Stimulated activated CD4-positive, alpha-beta T cell treated with anti-CD3 and anti-CD28 coated beads, Interleukin-2, amount 100 ng/mL, for 24 hours (primary cell): ENCODE data around the gene SMOC2.

ENCODE experiments used
- DNase-seq, 2 donors: peaks; one replicate each; pipeline ENCODE4 v3.0.0-alpha.2; 2020

SMOC2 gene

DNA sequence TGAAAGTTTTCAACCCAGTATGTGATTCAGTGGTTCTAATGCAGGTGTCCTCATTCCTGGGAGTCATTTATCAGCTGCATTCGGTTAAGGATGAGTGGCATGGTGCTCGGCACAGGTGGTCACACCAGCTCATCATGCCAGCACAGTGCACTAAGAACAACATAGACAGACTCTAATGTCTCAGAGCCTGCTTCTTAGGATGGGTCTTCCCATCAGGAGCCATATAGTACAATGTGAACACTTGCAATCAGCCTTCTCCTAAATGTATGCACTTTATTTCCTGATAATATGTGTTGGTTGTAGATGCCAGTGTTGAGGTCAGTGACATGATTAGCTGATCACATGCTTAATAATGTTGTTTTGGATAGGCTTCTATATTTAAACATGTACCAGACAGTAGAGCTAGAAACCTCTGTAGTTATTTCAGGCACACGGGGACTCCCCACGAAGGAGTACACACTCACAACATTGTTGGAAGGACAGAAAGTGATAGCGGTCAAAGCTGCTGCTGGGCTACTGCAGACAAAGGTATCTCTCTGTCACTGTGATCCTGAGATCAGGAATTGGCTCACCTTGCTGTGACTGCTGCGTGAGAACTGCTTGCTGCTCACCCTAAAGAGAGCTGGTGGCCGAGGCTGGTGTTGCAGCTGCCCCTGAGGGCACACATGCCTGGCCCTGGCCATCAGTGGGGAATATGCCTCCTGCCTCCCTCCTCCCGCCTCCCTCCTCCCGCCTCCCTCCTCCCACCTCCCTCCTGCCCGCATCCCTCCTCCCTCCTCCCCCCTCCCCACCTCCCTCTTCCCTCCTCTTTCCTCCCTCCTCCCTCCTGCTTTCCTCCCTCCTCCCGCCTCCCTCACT is 195.4 kb downstream of the SMOC2 start:
- no peak for DNase-seq

DNA sequence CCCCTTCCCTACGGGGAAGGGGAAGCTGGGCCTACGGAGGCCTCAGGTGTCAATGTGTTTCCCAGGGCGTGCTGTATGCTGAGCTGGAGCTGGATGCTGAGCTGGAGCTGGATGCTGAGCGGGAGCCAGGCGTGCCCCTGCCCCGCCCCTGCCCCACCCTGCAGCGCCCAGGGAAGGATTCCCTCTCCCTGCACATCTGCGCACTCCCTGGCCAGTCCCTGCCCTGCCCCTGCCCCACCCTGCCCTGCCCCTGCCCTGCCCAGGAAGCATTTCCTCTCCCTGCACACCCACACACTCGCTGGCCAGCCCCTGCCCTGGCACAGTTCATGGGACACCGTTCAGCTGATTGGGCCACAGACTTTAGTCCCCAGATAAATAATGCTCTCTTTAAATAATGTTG is 196.8 kb downstream of the SMOC2 start:
- no peak for DNase-seq

DNA sequence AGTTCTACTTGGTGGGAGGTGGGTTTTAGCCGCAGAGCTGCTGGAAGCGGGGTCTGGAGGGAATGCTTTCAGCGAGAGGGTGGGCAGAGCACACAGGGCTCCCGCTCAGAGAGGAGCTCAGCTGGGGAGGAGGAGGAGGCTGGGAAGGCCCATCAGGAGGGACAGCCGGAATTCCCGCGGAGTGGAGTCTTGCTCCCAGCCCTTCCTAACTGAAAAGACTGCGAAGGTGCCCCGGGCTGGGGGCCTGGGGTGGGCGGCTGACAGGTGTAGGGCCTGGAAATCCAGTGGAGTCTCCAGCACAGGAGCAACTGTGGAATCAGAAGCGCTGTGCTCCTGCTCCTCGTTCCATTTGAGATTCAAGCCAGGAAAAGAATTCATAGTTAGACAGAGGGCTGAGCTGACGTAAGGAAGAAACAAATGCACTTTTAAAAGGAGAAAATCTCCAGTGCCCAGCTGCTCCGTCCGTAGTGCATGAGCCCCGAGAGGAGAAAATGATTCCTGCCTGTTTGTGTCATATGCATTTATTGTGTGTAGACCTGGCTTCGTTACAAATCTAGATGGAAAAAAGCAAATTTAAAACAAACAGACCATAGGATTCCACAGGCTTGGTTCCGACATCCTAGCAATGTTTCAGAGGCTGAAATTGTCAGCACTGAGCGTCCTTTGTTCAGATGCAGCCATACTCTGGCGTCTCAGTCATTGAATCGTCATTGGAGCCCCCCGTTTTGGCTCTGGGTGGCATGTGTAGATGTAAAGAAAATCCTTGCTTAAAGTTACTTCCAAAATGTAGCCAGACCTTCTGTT is 197.7 kb downstream of the SMOC2 start:
- DNase-seq = no peak

DNA sequence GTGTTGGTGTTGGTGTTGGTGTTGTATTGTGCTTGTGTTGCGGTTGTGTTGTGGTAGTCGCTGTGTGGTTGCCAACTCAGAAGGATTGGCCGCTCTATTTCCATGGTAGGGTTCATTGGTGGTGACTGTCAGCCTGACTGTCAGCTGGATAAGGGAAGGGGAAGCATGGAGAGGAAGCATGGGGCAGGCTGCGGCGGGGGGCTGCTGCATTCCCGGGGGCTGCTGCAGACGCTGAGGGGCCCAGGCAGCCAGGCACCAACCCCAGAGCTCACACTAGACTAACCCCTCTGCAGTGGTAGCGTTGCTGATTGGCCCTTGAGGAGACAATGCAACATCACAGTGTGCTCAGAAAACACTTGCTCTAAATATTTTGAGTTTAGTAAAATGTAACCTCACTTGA is 199.2 kb downstream of the SMOC2 start:
- no peak for DNase-seq

DNA sequence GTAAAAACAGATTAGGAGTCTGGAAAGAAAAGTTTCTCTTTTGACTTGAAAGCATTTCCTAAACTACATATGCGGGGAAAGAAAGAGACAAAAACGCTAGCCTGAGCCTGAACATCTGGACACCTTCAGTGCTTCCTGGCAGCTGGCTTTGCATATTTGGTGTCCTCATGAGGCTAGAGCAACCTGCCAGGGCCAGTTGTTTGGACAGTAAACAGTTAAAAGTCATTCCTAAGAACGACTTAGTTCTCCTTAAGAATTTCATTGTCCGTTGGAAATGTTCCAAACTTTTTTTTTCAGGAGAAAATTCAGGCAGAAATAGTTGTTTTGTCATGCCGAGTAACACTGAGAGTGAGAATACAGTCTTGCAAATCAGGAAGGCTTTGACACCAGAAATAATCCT is 199.8 kb downstream of the SMOC2 start:
- DNase-seq = no peak

DNA sequence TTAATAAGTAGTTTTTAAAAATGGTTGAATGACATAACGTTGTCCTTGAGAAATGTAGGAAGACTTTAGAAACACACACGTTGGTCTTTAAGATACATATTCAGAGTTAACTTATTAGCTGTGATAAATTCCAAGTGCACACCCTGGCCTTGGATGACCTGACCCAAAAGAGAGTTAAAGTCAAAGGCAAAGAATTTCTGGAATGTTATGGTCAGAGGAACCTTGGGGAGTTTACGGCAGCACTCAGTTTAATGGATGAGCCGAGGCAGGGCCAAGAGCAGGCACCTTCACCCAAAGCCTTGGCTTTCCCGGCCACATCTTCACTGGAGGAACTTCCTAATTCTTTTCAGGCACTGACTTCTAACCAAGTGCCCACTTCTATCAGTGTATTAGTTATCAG is 200.5 kb downstream of the SMOC2 start:
- DNase-seq = no peak

DNA sequence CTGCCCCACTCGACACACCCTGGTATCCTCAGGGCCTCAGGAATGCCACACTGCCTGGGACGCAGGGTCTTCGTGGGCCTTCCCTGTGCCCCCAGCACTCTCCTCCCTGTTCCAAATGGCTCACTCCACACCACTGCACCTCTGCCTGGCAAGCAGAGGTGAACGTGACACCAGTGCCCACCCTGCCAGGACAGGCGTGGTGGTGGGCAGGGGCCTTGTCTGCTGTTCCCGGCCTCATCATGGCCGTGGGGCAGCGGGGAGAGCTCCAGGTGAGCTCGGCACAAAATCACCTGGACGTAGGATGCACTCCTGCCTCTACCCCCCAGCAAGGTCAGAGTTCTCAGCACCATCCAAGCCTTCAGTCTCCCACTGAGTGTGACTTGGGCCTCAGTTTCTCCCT is 202.4 kb downstream of the SMOC2 start:
- no peak for DNase-seq

DNA sequence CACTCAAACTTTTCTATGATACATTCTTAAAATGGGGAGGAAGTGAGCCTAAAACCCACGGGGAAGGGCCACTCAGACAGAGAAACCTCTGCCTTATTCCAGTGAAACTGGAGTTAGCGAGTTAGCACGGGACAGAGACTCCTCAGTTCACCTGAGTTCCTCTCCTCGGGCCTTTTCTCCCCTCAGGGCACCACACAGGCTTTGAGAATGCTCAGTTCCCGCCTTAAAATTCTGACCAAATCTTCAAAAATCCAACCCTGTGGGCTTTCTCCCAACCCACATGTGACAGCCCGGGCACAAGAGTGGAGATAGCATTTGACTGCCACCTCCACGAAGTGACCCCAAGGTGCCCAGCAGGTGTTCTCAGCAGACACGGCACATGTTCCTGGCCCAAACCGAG is 204.3 kb downstream of the SMOC2 start:
- no peak for DNase-seq

DNA sequence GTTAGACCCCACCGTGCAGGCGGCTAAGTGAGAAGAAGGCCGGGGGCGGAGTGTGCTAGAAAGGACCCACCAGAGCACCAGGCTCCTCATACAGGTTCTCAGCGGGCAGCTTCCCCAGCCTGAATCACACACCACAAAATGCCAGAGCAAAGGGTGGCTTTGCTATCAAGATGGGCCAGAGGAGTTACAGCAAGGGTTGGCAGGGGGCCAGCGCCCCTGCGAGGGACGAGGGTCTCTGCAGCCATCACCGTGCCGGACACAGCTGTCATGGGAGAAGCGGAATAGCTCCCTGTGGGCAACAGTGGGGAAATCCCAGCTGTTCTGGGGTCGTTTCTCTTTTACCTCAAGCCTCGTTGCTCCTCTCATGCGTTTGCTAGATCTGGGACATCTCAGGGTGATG is 206.3 kb downstream of the SMOC2 start:
- no peak for DNase-seq

DNA sequence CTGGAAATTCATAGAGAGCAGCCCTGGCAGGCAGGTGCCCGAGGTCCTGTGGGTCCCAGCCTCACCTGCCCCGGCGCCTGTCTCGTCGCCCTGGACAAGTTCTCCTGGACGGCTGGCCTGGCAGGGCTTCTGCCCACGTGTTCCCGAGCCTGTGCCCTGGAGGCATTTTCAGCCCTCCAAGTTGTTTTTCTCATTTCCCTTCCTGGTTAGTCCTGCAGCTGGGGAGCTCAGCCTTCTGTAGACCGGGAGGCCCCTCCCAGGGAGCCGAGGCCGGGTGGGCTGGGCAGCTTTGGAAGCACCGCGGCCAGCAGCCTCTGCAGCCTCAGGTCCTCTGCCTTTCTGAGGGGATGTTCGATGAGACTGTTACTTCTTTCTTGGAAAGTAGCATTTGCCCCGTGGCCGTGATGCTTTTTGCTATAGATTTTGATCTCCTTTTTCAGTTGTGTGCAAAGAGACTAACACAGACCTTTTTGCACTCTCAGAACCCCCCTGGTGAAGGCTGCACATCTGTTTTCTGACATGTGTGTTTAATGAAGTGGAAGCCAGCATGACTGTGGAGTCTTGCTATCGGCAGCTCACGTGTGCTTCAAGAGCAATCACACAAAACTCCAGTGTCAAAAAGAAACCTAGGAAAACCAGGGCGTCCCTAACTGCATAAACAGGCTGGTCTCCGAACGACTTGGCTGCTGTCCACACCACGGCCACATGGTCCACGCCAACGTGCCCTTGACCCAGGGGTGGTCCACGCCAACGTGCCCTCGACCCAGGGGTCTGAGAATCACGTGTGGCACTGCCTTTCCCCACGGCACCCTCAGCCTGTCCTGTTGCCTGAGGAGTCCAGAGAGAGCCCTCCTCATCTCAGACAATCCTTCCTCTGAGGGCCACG is 207.5 kb downstream of the SMOC2 start:
- DNase-seq = no peak

DNA sequence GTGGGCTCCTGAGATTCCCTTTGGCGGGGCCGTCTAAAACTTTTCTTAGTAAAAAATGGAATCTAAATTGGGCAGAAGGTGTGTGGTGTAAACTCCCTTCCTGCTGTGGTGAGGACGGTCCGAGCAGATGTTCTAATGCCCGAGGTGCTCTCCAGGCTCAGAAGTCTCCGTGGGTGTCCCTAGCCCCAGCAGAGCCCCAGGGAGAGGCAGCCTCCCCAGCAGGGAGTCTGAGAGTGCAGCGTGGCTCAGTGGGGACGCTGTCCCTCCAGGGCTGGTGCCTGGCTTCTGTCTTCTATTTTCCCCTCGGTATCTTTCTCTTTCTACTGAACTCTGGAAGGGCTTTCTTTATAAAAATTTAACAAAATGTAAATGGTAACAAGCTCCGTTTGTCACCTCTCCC is 208.2 kb downstream of the SMOC2 start:
- no peak for DNase-seq

DNA sequence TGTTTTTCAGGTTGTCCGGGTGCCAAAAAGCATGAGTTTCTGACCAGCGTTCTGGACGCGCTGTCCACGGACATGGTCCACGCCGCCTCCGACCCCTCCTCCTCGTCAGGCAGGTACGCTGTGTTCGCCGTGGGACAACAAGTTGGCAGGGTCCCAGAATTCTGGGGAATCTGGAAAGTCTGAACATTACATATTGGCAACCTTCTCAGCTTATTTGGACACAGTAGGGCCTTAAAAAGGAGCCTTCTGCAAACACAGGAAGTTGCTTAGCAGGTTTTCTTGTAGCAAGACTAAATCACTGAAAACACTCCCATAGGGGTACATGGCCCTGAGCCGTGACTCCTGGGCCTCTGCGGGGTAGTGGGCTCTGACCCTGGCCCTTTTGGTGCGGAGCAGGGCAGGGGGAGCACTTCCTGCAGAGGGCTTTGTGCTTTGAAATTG is 209.7 kb downstream of the SMOC2 start:
- no peak for DNase-seq

DNA sequence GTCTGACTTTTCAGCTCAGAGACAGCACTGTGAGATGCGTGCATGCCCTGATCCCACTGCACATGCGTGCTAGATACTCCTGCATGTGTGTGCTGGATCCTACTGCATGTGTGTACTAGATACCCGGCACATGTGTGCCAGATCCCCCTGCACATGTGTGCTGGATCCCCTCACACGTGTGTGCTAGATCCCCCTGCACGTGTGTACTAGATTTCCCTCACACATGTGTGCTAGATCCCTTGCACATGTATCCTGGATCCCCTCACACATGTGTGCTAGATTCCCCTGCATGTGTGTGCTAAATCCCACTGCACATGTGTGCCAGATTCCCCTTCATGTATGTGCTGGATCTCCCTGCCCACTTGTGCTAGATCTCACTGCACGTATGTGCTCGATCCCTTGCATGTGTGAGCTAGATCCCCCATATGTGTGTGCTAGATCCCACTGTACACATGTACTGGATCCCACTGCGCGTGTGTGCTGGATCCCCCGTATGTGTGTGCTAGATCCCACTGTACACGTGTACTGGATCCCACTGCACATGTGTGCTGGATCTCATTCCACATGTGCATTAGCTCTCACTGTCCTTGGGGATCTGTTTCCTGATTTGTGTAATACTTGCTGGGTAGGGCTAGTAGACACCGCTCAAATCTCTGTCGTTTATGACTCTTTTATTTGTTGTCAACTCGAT is 214.6 kb downstream of the SMOC2 start:
- no peak for DNase-seq

DNA sequence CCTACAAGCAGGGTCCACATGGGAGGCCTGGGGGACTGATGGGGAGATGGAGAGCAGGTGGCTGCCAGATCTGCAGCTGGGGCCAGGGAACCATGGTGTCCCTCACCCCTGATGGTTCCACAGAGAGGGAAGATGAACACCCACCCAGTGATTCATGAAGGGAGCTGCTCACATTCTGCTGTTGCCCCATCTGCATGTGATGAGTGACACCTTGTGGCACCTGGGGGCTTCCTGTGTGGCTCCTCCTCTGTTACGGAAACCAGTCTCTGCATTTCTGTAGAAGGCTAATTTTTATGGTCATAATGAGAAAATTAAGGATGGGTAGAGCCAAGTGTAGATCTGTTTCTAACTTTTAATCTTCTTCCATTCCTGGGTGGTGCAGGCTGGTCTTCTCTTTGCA is 217.1 kb downstream of the SMOC2 start:
- no peak for DNase-seq

DNA sequence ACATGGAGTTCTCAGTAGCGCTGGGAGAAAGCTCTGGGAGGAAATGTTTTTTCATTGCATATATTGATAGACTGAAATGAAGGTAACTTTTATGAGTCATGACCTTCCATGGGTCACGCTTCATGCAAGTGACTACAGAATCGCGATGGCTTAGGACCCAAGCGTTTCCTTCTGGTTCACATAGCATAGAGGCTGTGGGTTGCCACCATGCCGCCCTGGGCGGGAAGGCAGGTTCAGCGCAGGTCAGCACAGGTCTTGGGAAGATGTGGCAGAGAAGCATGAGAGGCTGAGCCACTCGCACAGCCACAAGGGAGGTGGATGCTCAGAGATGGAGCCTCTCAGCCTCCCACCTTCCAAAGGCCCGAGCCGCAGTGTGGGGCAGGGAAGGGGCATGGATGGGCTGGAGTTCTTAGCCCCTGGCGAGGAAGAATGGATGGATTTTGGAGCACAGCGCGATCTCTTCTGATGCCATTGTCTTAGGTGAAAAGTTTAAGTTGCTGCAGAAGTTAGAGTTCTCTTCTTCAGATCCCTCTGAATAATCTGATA is 219.5 kb downstream of the SMOC2 start:
- DNase-seq = no peak

DNA sequence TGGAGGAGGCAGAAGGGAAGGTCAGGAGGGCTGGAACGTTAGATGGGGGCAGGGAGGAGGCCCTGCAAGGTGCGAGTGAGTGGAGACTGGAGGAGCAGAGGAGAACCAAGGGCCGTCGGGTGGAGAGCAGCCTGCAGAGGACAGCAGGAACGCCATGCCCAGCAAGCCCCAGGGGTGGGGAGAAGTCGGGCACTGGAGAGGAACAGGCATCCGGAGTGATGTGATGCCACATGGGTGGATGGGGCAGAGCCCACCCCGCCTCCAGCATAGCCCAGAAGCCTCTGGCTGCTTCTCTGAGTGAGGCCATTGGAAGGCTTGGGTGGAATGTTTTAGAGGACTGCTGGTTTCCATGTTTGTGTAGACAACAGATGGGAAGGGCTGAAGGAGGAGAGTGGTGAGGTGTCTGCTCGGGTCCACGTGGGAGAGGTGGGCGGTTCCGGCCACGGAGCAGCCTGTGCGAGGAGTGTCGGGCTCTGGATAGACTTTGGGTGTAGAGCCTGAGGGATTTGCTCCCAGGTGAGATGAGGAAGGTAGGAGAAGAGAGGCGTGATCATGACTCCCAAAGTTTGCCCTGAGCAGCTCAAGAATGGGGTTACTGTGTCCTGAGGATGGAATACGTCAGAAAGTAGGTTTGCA is 221.4 kb downstream of the SMOC2 start:
- DNase-seq = no peak

DNA sequence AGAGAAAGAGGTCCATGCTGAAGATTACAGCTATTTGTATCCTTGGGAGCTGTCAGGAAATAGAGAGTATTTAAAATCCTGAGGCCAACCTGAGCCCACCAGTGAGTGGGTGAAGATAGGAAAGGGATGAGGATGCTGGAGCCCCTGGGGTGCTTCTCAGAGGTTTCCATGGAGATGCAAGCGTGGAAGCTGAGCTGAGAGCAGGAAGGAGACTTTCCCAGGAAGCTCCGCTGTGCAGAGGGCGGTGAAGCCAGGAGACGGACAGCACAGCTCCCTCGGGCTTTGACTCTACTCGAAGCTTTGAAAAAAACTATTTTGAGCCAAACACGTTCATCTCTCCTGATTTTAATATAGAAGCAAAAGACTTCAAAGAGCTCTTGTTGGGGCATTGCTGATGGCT is 222.1 kb downstream of the SMOC2 start:
- no peak for DNase-seq

DNA sequence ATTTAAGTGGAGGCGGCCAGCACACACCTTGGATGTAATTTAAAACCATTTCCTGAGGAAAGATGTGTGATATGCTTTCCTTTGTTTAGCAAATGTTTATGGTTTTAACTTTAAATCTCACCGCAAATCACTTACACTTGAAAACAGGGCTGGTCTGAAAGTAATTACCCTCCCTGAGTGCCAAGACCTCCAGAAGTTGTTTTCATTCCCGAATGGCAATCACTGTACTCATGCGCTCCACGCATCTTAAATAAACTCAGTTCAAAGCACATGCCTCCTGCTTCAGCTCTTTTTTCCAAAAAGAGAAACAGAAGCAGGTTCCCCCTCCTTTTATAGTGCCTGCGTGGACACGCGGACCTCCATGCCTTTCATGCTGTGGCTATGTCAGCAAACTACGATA is 224.0 kb downstream of the SMOC2 start:
- no peak for DNase-seq

DNA sequence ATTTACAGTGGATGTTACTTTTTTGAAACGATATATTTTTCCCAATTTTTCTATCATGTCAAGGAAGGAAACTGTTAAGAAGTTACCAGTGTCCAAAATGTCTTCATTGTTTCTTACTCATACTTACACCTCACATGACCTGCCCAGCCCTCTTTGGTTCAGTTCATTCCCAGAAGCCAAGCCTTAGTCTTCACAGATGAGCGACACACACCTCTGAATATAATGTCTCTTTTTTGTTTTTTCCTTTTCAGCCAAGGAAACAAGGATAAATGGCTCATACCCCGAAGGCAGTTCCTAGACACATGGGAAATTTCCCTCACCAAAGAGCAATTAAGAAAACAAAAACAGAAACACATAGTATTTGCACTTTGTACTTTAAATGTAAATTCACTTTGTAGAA is 225.2 kb downstream of the SMOC2 start:
- DNase-seq = no peak

DNA sequence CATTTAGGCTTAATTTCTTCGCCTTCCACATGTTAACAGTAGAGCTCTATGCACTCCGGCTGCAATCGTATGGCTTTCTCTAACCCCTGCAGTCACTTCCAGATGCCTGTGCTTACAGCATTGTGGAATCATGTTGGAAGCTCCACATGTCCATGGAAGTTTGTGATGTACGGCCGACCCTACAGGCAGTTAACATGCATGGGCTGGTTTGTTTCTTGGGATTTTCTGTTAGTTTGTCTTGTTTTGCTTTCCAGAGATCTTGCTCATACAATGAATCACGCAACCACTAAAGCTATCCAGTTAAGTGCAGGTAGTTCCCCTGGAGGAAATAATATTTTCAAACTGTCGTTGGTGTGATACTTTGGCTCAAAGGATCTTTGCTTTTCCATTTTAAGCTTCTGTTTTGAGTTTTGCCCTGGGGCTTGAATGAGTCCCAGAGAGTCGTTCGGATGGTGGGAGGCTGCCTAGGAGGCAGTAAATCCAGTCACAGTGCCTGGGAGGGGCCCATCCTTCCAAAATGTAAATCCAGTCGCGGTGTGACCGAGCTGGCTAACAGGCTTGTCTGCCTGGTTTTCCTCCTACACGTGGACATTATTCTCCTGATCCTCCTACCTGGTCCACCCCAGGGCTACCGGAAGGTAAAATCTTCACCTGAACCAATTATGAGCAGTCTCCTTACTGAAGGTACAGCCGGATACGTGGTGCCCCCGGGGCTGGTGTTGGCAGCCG is 225.9 kb downstream of the SMOC2 start:
- no peak for DNase-seq

DNA sequence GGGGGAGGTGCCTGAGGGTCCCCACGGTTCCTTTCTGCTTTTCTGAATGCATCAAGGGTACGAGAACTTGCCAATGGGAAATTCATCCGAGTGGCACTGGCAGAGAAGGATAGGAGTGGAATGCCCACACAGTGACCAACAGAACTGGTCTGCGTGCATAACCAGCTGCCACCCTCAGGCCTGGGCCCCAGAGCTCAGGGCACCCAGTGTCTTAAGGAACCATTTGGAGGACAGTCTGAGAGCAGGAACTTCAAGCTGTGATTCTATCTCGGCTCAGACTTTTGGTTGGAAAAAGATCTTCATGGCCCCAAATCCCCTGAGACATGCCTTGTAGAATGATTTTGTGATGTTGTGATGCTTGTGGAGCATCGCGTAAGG is 226.4 kb downstream of the SMOC2 start:
- no peak for DNase-seq
